HEK293T (cell line): ENCODE measurements around the gene LHX4.

Source experiments
- CTCF ChIA-PET: fragments of 350-600 bp; formaldehyde crosslinking; extraction: SDS; loops from one replicate; lab custom pipeline; 2021; ENCODE audit warnings: antibody characterized with exemption, inconsistent platforms; lab: Yijun Ruan, JAX
- POLR2A ChIA-PET: fragments of 350-600 bp; formaldehyde crosslinking; extraction: SDS; loops from one replicate; lab custom pipeline; 2020; ENCODE audit warnings: antibody characterized with exemption, inconsistent platforms; lab: Yijun Ruan, JAX
- DNase-seq: peaks from one replicate; pipeline ENCODE4 v3.0.0; 2012; ENCODE audit warnings: mixed read lengths; ENCODE audit errors: extremely low spot score
- ARNT ChIP-seq: fragments of 450-650 bp; IDR thresholded peaks from 2 replicates; pipeline ENCODE4 v1.6.1; 2017; ENCODE audit warnings: mild to moderate bottlenecking
- BHLHE40 ChIP-seq: fragments of 450-650 bp; IDR thresholded peaks from 2 replicates; pipeline ENCODE4 v1.6.1; 2016; ENCODE audit warnings: mild to moderate bottlenecking, moderate library complexity, borderline replicate concordance
- CTBP1 ChIP-seq: fragments of 450-650 bp; IDR thresholded peaks from 2 replicates; pipeline ENCODE4 v1.6.1; 2016; ENCODE audit warnings: borderline replicate concordance
- ELF4 ChIP-seq: fragments of 450-650 bp; IDR thresholded peaks from 2 replicates; pipeline ENCODE4 v1.6.1; 2017; ENCODE audit warnings: antibody characterized with exemption
- FOXA1 ChIP-seq: fragments of 450-650 bp; IDR thresholded peaks from 2 replicates; pipeline ENCODE4 v1.6.1; 2016; ENCODE audit warnings: mild to moderate bottlenecking
- FOXK2 ChIP-seq: fragments of 450-650 bp; IDR thresholded peaks from 2 replicates; pipeline ENCODE4 v1.6.1; 2016; ENCODE audit warnings: mild to moderate bottlenecking
- FOXM1 ChIP-seq: fragments of 450-650 bp; IDR thresholded peaks from 2 replicates; pipeline ENCODE4 v1.6.1; 2017; ENCODE audit warnings: mild to moderate bottlenecking, borderline replicate concordance
- HDGF ChIP-seq: fragments of 450-650 bp; IDR thresholded peaks from 2 replicates; pipeline ENCODE4 v1.6.1; 2017; ENCODE audit warnings: antibody characterized with exemption, borderline replicate concordance
- L3MBTL2 ChIP-seq: fragments of 450-650 bp; conservative IDR thresholded peaks from 2 replicates; pipeline ENCODE4 v1.6.1; 2016; ENCODE audit warnings: mild to moderate bottlenecking
- LEF1 ChIP-seq: fragments of 450-650 bp; IDR thresholded peaks from 2 replicates; pipeline ENCODE4 v1.6.1; 2017; ENCODE audit warnings: mild to moderate bottlenecking, borderline replicate concordance
- NFRKB ChIP-seq: fragments of 450-650 bp; IDR thresholded peaks from 2 replicates; pipeline ENCODE4 v1.6.1; 2016; ENCODE audit warnings: mild to moderate bottlenecking, moderate library complexity
- PKNOX1 ChIP-seq: fragments of 450-650 bp; IDR thresholded peaks from 2 replicates; pipeline ENCODE4 v1.6.1; 2016
- SP1 ChIP-seq: fragments of 450-650 bp; IDR thresholded peaks from 2 replicates; pipeline ENCODE4 v1.6.1; 2017
- SUZ12 ChIP-seq: fragments of 450-650 bp; IDR thresholded peaks from 2 replicates; pipeline ENCODE4 v1.6.1; 2016; ENCODE audit warnings: mild to moderate bottlenecking
- TARDBP ChIP-seq: fragments of 450-650 bp; IDR thresholded peaks from 2 replicates; pipeline ENCODE4 v1.6.1; 2016
- ZNF384 ChIP-seq: fragments of 450-650 bp; IDR thresholded peaks from 2 replicates; pipeline ENCODE4 v1.6.1; 2016

The LHX4 gene

GRCh38 chr1:180228648-180229482 is 1.2 kb upstream of the LHX4 start:
- CTCF ChIA-PET, result no interaction called here
- TF ChIP-seq L3MBTL2 (peak; percentile 91), LEF1 (no peak)
- peak; percentile 51 for DNase-seq
- POLR2A ChIA-PET, result no interaction called here

GRCh38 chr1:180230416-180230790 is 339 bp downstream of the LHX4 start:
- DNase-seq, result no peak
- ChIA-PET POLR2A (interaction anchor here (1.5 to 1.8 kb wide), 2 partner anchors 12 to 21 kb away, joined by 3 to 4 read pairs; no protein-coding TSS in a partner anchor), CTCF (interaction anchor here (0.6 to 1.0 kb wide), 2 partner anchors 42 to 51 kb away, joined by 3 read pairs; no protein-coding TSS in a partner anchor)
- no peak for TF ChIP-seq ELF4
- TF ChIP-seq BHLHE40, result no peak
- no peak for TF ChIP-seq FOXA1
- TF ChIP-seq FOXM1, result no peak
- no peak for TF ChIP-seq TARDBP
- TF ChIP-seq ARNT, result no peak
- no peak for TF ChIP-seq HDGF
- TF ChIP-seq NFRKB, result no peak
- TF ChIP-seq LEF1, result no peak
- TF ChIP-seq ZNF384, result no peak
- no peak for TF ChIP-seq SUZ12
- no peak for TF ChIP-seq L3MBTL2
- TF ChIP-seq FOXK2, result no peak
- TF ChIP-seq SP1, result no peak
- no peak for TF ChIP-seq PKNOX1
- no peak for TF ChIP-seq CTBP1

GRCh38 chr1:180230791-180231505 is 884 bp downstream of the LHX4 start:
- peak; percentile 65 for TF ChIP-seq L3MBTL2
- TF ChIP-seq NFRKB, result no peak
- peak; percentile 90 for TF ChIP-seq ARNT
- CTCF ChIA-PET, result interaction anchor here (0.6 to 2.0 kb wide), 8 partner anchors 9 to 52 kb away, joined by 3 to 8 read pairs (median 3); no protein-coding TSS in a partner anchor
- POLR2A ChIA-PET, result interaction anchor here (1.3 to 1.8 kb wide), 4 partner anchors 13 to 349 kb away, joined by 3 to 5 read pairs (median 4); partner anchors contain the start of genes ACBD6 and TOR1AIP1
- peak; percentile 61 for DNase-seq

- 0 out of 2 replicates have a peak, but pooled peaks have one; percentile 16 for TF ChIP-seq L3MBTL2
- TF ChIP-seq FOXM1, result no peak
- no peak for TF ChIP-seq ZNF384
- TF ChIP-seq ARNT, result no peak
- no peak for TF ChIP-seq CTBP1
- no peak for TF ChIP-seq TARDBP
- ChIA-PET CTCF (interaction anchor here (0.6 to 2.0 kb wide), 6 partner anchors 8 to 44 kb away, joined by 3 to 8 read pairs (median 4); no protein-coding TSS in a partner anchor), POLR2A (interaction anchor here (1.2 to 1.8 kb wide), 5 partner anchors 13 to 349 kb away, joined by 3 to 5 read pairs (median 5); partner anchors contain the start of genes ACBD6 and TOR1AIP1)
- peak; percentile 56 for DNase-seq
Measured at GRCh38 chr1:180231506-180231921, 1.4 kb downstream of the LHX4 start.

- CTCF ChIA-PET, result interaction anchor here (1.0 to 2.0 kb wide), 5 partner anchors 8 to 44 kb away, joined by 3 to 8 read pairs (median 4); no protein-coding TSS in a partner anchor
- DNase-seq, result no peak
- no peak for TF ChIP-seq FOXK2
- no peak for TF ChIP-seq TARDBP
- TF ChIP-seq SUZ12, result no peak
- no peak for TF ChIP-seq HDGF
- TF ChIP-seq ZNF384, result no peak
- no peak for TF ChIP-seq ARNT
- TF ChIP-seq BHLHE40, result no peak
- TF ChIP-seq PKNOX1, result no peak
- no peak for TF ChIP-seq FOXA1
- no peak for TF ChIP-seq L3MBTL2
- no peak for TF ChIP-seq NFRKB
- POLR2A ChIA-PET, result interaction anchor here (1.2 to 1.8 kb wide), 4 partner anchors 14 to 350 kb away, joined by 4 to 5 read pairs (median 5); partner anchors contain the start of genes ACBD6 and TOR1AIP1
Measured at GRCh38 chr1:180231936-180232335, 1.9 kb downstream of the LHX4 start.

- POLR2A ChIA-PET, result interaction anchor here (1.2 to 1.4 kb wide), 3 partner anchors 44 to 350 kb away, joined by 5 read pairs; partner anchors contain the start of genes ACBD6 and TOR1AIP1
- no peak for DNase-seq
- TF ChIP-seq HDGF, result no peak
- no peak for TF ChIP-seq TARDBP
- no peak for TF ChIP-seq LEF1
- TF ChIP-seq ZNF384, result no peak
- TF ChIP-seq SUZ12, result no peak
- TF ChIP-seq BHLHE40, result no peak
- no peak for TF ChIP-seq FOXA1
- no peak for TF ChIP-seq PKNOX1
- no peak for TF ChIP-seq SP1
- no peak for TF ChIP-seq NFRKB
- TF ChIP-seq ARNT, result no peak
- no peak for TF ChIP-seq CTBP1
- no peak for TF ChIP-seq L3MBTL2
- no peak for TF ChIP-seq FOXK2
- TF ChIP-seq ELF4, result no peak
- no peak for TF ChIP-seq FOXM1
- CTCF ChIA-PET, result interaction anchor here (0.5 to 2.0 kb wide), 3 partner anchors 11 to 230 kb away, joined by 3 to 8 read pairs (median 5); no protein-coding TSS in a partner anchor
Measured at GRCh38 chr1:180232521-180233043, 2.5 kb downstream of the LHX4 start.
